ENCODE data around the gene ACVR2A. TPM values are rescaled to one million over a fixed set of nuclear protein-coding genes. Genes with fewer than 3 reads are reported as not detected.
A peak's percentile ranks its signal among the peaks of the same experiment; 100 is the strongest.

Gene ACVR2A
- total RNA-seq, 4 donors from 2014 or later = 17.7 to 26.4 (median 19.1) TPM

- no peak overlapping the region for H3K4me3 ChIP-seq
- H3K27ac ChIP-seq = no peak overlapping the region
- H3K36me3 ChIP-seq = no peaks in the 10 kb centered on the region
- no peaks in the 10 kb centered on the region for H3K4me1 ChIP-seq
- H3K27me3 ChIP-seq = no peaks in the 10 kb centered on the region
- no peaks in the 10 kb centered on the region for H3K9me3 ChIP-seq
- 88 to 96% methylated on average over 1 of the region's 1 CpG for WGBS, 2 donors
- TF ChIP-seq, protein P1, sequence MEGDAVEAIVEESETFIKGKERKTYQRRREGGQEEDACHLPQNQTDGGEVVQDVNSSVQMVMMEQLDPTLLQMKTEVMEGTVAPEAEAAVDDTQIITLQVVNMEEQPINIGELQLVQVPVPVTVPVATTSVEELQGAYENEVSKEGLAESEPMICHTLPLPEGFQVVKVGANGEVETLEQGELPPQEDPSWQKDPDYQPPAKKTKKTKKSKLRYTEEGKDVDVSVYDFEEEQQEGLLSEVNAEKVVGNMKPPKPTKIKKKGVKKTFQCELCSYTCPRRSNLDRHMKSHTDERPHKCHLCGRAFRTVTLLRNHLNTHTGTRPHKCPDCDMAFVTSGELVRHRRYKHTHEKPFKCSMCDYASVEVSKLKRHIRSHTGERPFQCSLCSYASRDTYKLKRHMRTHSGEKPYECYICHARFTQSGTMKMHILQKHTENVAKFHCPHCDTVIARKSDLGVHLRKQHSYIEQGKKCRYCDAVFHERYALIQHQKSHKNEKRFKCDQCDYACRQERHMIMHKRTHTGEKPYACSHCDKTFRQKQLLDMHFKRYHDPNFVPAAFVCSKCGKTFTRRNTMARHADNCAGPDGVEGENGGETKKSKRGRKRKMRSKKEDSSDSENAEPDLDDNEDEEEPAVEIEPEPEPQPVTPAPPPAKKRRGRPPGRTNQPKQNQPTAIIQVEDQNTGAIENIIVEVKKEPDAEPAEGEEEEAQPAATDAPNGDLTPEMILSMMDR (IDR thresholded peaks at IDR 0.05) = no peak
- no peak for TF ChIP-seq POLR2A (IDR thresholded peaks at IDR 0.05)
- DNase-seq (ENCODE audit: low spot score in 2 of 2) = no peak
These were observed 26.1 kb upstream of the ACVR2A start for GRCh38 chr2:147818741-147819140.

- Histone ChIP-seq H3K9me3 (peaks cover 0 to 6% (median 0%) of the 10 kb centered on the region in 4 donors), H3K36me3 (no peaks in the 10 kb centered on the region), H3K27me3 (no peaks in the 10 kb centered on the region), H3K27ac (no peak overlapping the region), H3K4me1 (peaks cover 0 to 4% (median 0%) of the 10 kb centered on the region in 4 donors), H3K4me3 (no peak overlapping the region)
- WGBS, 2 donors = 66 to 91% methylated on average over 3 of the region's 3 CpGs
- TF ChIP-seq, protein P1 (IDR thresholded peaks at IDR 0.05) = no peak
- TF ChIP-seq EP300 (IDR thresholded peaks at IDR 0.05) (no peak), POLR2A (IDR thresholded peaks at IDR 0.05) (no peak)
- peak in 1 of 2 donors; percentile 18 for DNase-seq (ENCODE audit: low spot score in 2 of 2)
These were observed 20.2 kb upstream of the ACVR2A start for GRCh38 chr2:147824620-147825019.

- no peak overlapping the region for H3K27ac ChIP-seq
- peaks cover 0 to 4% (median 0%) of the 10 kb centered on the region in 4 donors for H3K4me1 ChIP-seq
- no peak for DNase-seq (ENCODE audit: low spot score in 2 of 2)
- H3K36me3 ChIP-seq = no peaks in the 10 kb centered on the region
- peaks cover 0 to 15% (median 0%) of the 10 kb centered on the region in 4 donors for H3K9me3 ChIP-seq
- 96 to 97% methylated on average over 28 to 39 of the region's 41 CpGs for WGBS, 2 donors
- TF ChIP-seq EP300 (IDR thresholded peaks at IDR 0.05) (no peak), POLR2A (IDR thresholded peaks at IDR 0.05) (no peak)
- TF ChIP-seq, protein P1 (IDR thresholded peaks at IDR 0.05) = no peak
- no peak overlapping the region for H3K4me3 ChIP-seq
- no peaks in the 10 kb centered on the region for H3K27me3 ChIP-seq
These were observed 18.3 kb upstream of the ACVR2A start for GRCh38 chr2:147826278-147827087.

GRCh38 chr2:147827088-147827375, 17.8 kb upstream of the ACVR2A start:
- Histone ChIP-seq H3K36me3 (no peaks in the 10 kb centered on the region), H3K27ac (no peak overlapping the region), H3K4me1 (peaks cover 0 to 4% (median 0%) of the 10 kb centered on the region in 4 donors), H3K9me3 (peaks cover 0 to 15% (median 0%) of the 10 kb centered on the region in 4 donors), H3K4me3 (no peak overlapping the region), H3K27me3 (no peaks in the 10 kb centered on the region)
- 94 to 98% methylated on average over 14 to 16 of the region's 16 CpGs for WGBS, 2 donors
- TF ChIP-seq POLR2A (IDR thresholded peaks at IDR 0.05) (no peak), EP300 (IDR thresholded peaks at IDR 0.05) (no peak)
- TF ChIP-seq, protein P1 (IDR thresholded peaks at IDR 0.05) = no peak
- no peak for DNase-seq (ENCODE audit: low spot score in 2 of 2)

DNA sequence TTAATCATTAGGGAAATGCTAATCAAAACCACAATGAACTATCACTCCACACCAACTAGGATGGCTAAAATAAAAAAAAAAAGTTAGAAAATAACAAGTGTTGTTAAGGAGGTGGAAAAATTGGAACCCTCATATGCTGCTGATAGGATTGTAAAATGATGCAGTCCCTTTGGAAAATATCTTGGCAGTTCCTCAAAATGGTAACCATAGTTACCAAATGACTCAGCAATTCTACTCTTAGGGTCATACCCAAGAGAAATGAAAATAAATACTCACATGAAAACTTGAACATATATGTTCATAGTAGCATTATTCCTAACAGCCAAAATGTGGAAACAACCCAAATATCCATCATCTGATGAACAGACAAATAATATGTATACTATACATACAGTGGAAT, 15.7 kb upstream of the ACVR2A start:
- no peaks in the 10 kb centered on the region for H3K36me3 ChIP-seq
- peaks cover 0 to 15% (median 0%) of the 10 kb centered on the region in 4 donors for H3K9me3 ChIP-seq
- H3K4me3 ChIP-seq = no peak overlapping the region
- TF ChIP-seq, protein P1 (IDR thresholded peaks at IDR 0.05) = no peak
- TF ChIP-seq EP300 (IDR thresholded peaks at IDR 0.05) (no peak), POLR2A (IDR thresholded peaks at IDR 0.05) (no peak)
- no peaks in the 10 kb centered on the region for H3K27me3 ChIP-seq
- no peak for DNase-seq (ENCODE audit: low spot score in 2 of 2)
- peaks cover 0 to 4% (median 0%) of the 10 kb centered on the region in 4 donors for H3K4me1 ChIP-seq
- H3K27ac ChIP-seq = no peak overlapping the region
